ENCODE data around the gene OR4F6.

GRCh38 chr15:101795455-101795854, 7.9 kb upstream of the OR4F6 start:
- TF ChIP-seq SUZ12 (IDR thresholded peaks at IDR 0.05; ENCODE audit: extremely low read depth, insufficient read depth, insufficient read length) (no peak), ZNF274 (IDR thresholded peaks at IDR 0.05; ENCODE audit: low read depth, low read length) (no peak), YY1 (IDR thresholded peaks at IDR 0.05; ENCODE audit: insufficient read depth, insufficient read length) (no peak)

Measured in NT2/D1 (cell line).